Lung (tissue), 12 donors: ENCODE measurements around the gene GRID1. TPM values are rescaled to one million over a fixed set of nuclear protein-coding genes. Genes with fewer than 3 reads are reported as not detected.

Experiments
- ATAC-seq: fragments of 200-7000 bp; cut with Tn5 transposase; one replicate; pipeline ENCODE4 v1.9.1; 2020; ENCODE audit warnings: moderate number of reproducible peaks; ENCODE audit not compliant: insufficient read depth, low FRiP score
- DNase-seq, 3 donors: peaks; one replicate each; pipeline ENCODE4 v3.0.0-alpha.2; 2013 to 2017
- H3K27ac ChIP-seq, 2 donors: one replicate each; pipeline ENCODE4 v1.5.1; 2013; ENCODE audit warnings: mild to moderate bottlenecking in 2 of 2, moderate library complexity in 2 of 2, control low read depth in 1 of 2, inconsistent platforms in 1 of 2, low read depth in 1 of 2, low read length in 1 of 2
- H3K27me3 ChIP-seq, 3 donors: one replicate each; pipeline ENCODE4 v1.5.1; 2013; ENCODE audit warnings: low read length in 2 of 3; ENCODE audit not compliant: control insufficient read depth in 3 of 3, insufficient read depth in 3 of 3
- H3K36me3 ChIP-seq, 4 donors: one replicate each; pipeline ENCODE4 v1.5.1; 2013; ENCODE audit warnings: low read length in 4 of 4, mild to moderate bottlenecking in 1 of 4, moderate library complexity in 1 of 4; ENCODE audit not compliant: control insufficient read depth in 4 of 4, insufficient read depth in 4 of 4
- H3K4me1 ChIP-seq, 5 donors: one replicate each; pipeline ENCODE4 v1.5.1; 2013; ENCODE audit warnings: low read length in 5 of 5, mild to moderate bottlenecking in 2 of 5, moderate library complexity in 1 of 5; ENCODE audit not compliant: control insufficient read depth in 5 of 5, insufficient read depth in 5 of 5
- H3K4me3 ChIP-seq: one replicate; pipeline ENCODE4 v1.5.1; 2013; ENCODE audit warnings: mild to moderate bottlenecking, control low read depth, moderate library complexity
- H3K9ac ChIP-seq, 2 donors: one replicate each; pipeline ENCODE4 v1.5.1; 2013; ENCODE audit warnings: low read length in 2 of 2, control low read depth in 1 of 2; ENCODE audit not compliant: insufficient read depth in 1 of 2
- H3K9me3 ChIP-seq, 4 donors: one replicate each; pipeline ENCODE4 v1.5.1; 2013; ENCODE audit warnings: low read length in 3 of 4, mild to moderate bottlenecking in 1 of 4, moderate library complexity in 1 of 4; ENCODE audit not compliant: control insufficient read depth in 4 of 4, insufficient read depth in 3 of 4
- CTCF ChIP-seq: IDR thresholded peaks from 2 replicates; pipeline ENCODE4 v1.5.1; 2012; ENCODE audit warnings: mild to moderate bottlenecking; ENCODE audit errors: control extremely low read depth, extremely low read depth
- WGBS, 2 donors: extraction: QIAGEN DNeasy Blood & Tissue Kit; methylation state at CpG; one replicate each; pipeline ENCODE4 v1.1.7; 2013; 5-methylcytosine and 5-hydroxymethylcytosine counted together
- polyA plus RNA-seq, 2 donors: library from polyadenylated mRNA; stranded (reverse); fragments of 200-250 nt; gene quantifications; one replicate each; pipeline ENCODE4 v1.2.1, GENCODE V29; 2013
- total RNA-seq, 2 donors: library from RNA; depleted of rRNA in 1 of 2; stranded (reverse); fragments of >200 nt in 1 of 2; gene quantifications; one replicate each; pipeline ENCODE4 v1.2.1, GENCODE V29; 2014 to 2021
- donor health status: control.
- donor health status: control.
- donor health status: Bipolar disorder and iron deficiency.
- donor health status: healthy.
- donor health status: DM: yes; HTN: yes; CAD: no.

GRID1 gene
- total and polyA plus RNA-seq, 4 donors: 1.1 to 3.6 (median 2.2) TPM

GRCh38 chr10:85735997-85736396, 630.6 kb downstream of the GRID1 start:
- DNase-seq (no peak), ATAC-seq (no peak)
- WGBS, 2 donors: 60 to 74% methylated on average over 1 of the region's 1 CpG
- no peak overlapping the region for H3K9ac ChIP-seq
- no peak overlapping the region for H3K4me3 ChIP-seq
- H3K4me1 ChIP-seq: no peaks in the 10 kb centered on the region
- TF ChIP-seq CTCF: no peak
- H3K9me3 ChIP-seq: peaks cover 0 to 7% (median 0%) of the 10 kb centered on the region in 4 donors
- no peak overlapping the region for H3K27ac ChIP-seq
- no peaks in the 10 kb centered on the region for H3K27me3 ChIP-seq
- H3K36me3 ChIP-seq: no peaks in the 10 kb centered on the region

- Histone ChIP-seq H3K27me3 (no peaks in the 10 kb centered on the region), H3K9ac (no peak overlapping the region), H3K4me1 (no peaks in the 10 kb centered on the region), H3K27ac (no peak overlapping the region), H3K36me3 (no peaks in the 10 kb centered on the region), H3K4me3 (no peak overlapping the region), H3K9me3 (peaks cover 0 to 7% (median 0%) of the 10 kb centered on the region in 4 donors)
- no peak for DNase-seq
- WGBS, 2 donors: 82 to 84% methylated on average over 7 of the region's 7 CpGs
- no peak for ATAC-seq
- TF ChIP-seq CTCF: no peak
Measured at GRCh38 chr10:85734791-85735190, 631.8 kb downstream of the GRID1 start.

GRCh38 chr10:85724215-85724614, 642.4 kb downstream of the GRID1 start:
- H3K36me3 ChIP-seq: no peaks in the 10 kb centered on the region
- ATAC-seq: no peak
- no peak for DNase-seq
- H3K27me3 ChIP-seq: no peaks in the 10 kb centered on the region
- no peak overlapping the region for H3K27ac ChIP-seq
- no peak overlapping the region for H3K4me3 ChIP-seq
- WGBS, 2 donors: 83 to 86% methylated on average over 6 of the region's 6 CpGs
- TF ChIP-seq CTCF: no peak
- H3K4me1 ChIP-seq: no peaks in the 10 kb centered on the region
- no peak overlapping the region for H3K9ac ChIP-seq
- no peaks in the 10 kb centered on the region for H3K9me3 ChIP-seq

GRCh38 chr10:85720931-85721590, 645.5 kb downstream of the GRID1 start:
- H3K36me3 ChIP-seq: no peaks in the 10 kb centered on the region
- no peak overlapping the region for H3K9ac ChIP-seq
- no peak for TF ChIP-seq CTCF
- WGBS, 2 donors: 72% methylated on average over 5 of the region's 5 CpGs
- H3K27ac ChIP-seq: no peak overlapping the region
- no peaks in the 10 kb centered on the region for H3K9me3 ChIP-seq
- H3K27me3 ChIP-seq: no peaks in the 10 kb centered on the region
- no peaks in the 10 kb centered on the region for H3K4me1 ChIP-seq
- no peak overlapping the region for H3K4me3 ChIP-seq
- DNase-seq: no peak
- ATAC-seq: no peak
